HG03139 (cell line): ENCODE results near the gene ETNPPL.
"Not testable (repeated sequence)": the region's sequence is repeated elsewhere in the genome, so short reads cannot be mapped to it uniquely, and the experiment has no call there.

Experiments used
- ATAC-seq: cut with Tn5 transposase; IDR thresholded peaks from one replicate; pipeline ENCODE4 v1.9.1; 2021; ENCODE audit not compliant: unreplicated experiment

ETNPPL gene

GRCh38 chr4:108758498-108758897 is 4.4 kb downstream of the ETNPPL start:
- ATAC-seq = no peak

GRCh38 chr4:108754327-108754726 is 8.5 kb downstream of the ETNPPL start:
- no peak for ATAC-seq

GRCh38 chr4:108751321-108751720 is 11.5 kb downstream of the ETNPPL start:
- no peak for ATAC-seq

GRCh38 chr4:108749119-108749518 is 13.7 kb downstream of the ETNPPL start:
- no peak for ATAC-seq

GRCh38 chr4:108746511-108746910 is 16.3 kb downstream of the ETNPPL start:
- no peak for ATAC-seq

- ATAC-seq = no peak
Observed at GRCh38 chr4:108744307-108744706, 18.5 kb downstream of the ETNPPL start.

GRCh38 chr4:108742451-108743420 is 20.1 kb downstream of the ETNPPL start:
- ATAC-seq = no peak

- no peak for ATAC-seq
Observed at GRCh38 chr4:108738003-108738706, 24.7 kb downstream of the ETNPPL start.

GRCh38 chr4:108731006-108731405 is 31.8 kb downstream of the ETNPPL start:
- ATAC-seq = no peak

GRCh38 chr4:108730579-108730978 is 32.3 kb downstream of the ETNPPL start:
- no peak for ATAC-seq

GRCh38 chr4:108729731-108730130 is 33.1 kb downstream of the ETNPPL start:
- ATAC-seq = no peak

GRCh38 chr4:108725457-108725856 is 37.4 kb downstream of the ETNPPL start:
- no peak for ATAC-seq

- no peak for ATAC-seq
Observed at GRCh38 chr4:108717386-108717785, 45.5 kb downstream of the ETNPPL start.

- ATAC-seq = no peak
Observed at GRCh38 chr4:108716340-108716739, 46.5 kb downstream of the ETNPPL start.

- ATAC-seq = no peak
Observed at GRCh38 chr4:108714880-108715279, 48.0 kb downstream of the ETNPPL start.

GRCh38 chr4:108710578-108710977 is 52.3 kb downstream of the ETNPPL start:
- ATAC-seq = not testable (repeated sequence)

GRCh38 chr4:108709722-108710121 is 53.1 kb downstream of the ETNPPL start:
- no peak for ATAC-seq

GRCh38 chr4:108709234-108709633 is 53.6 kb downstream of the ETNPPL start:
- ATAC-seq = no peak

GRCh38 chr4:108706289-108706688 is 56.6 kb downstream of the ETNPPL start:
- no peak for ATAC-seq

GRCh38 chr4:108703966-108704365 is 58.9 kb downstream of the ETNPPL start:
- no peak for ATAC-seq

- no peak for ATAC-seq
Observed at GRCh38 chr4:108703370-108703769, 59.5 kb downstream of the ETNPPL start.

- ATAC-seq = no peak
Observed at GRCh38 chr4:108702960-108703359, 59.9 kb downstream of the ETNPPL start.
